Measurements from ENCODE around the gene HYCC2.

- TF ChIP-seq POLR2A (IDR thresholded peaks at IDR 0.05) (no peak), CTCF (IDR thresholded peaks at IDR 0.05) (no peak)
Observed at GRCh38 chr2:201021914-201022313, 49.6 kb downstream of the HYCC2 start.
